ENCODE measurements around the gene FOXR1.

The FOXR1 gene

DNA sequence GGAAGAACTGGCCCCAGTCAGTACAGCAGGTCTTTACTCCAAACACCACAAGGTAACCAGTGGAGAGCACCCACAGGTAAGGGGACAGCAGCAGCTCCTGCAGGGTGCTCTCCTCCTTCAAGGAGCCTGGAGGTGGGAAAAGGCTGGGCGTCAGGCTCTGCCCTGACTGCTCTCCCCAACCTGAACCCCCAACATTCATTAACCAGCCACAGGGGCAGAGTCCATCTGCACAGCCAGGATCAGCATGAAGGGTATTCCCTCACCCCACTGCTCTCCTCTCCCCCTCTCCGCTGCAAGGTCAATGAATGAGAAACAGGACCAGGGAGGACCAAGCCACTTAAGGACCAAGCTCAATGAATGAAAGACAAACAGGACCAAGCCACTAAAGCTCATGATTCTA is 55.4 kb downstream of the FOXR1 start:
- DNase-seq (ENCODE audit: low read depth): no peak

DNA sequence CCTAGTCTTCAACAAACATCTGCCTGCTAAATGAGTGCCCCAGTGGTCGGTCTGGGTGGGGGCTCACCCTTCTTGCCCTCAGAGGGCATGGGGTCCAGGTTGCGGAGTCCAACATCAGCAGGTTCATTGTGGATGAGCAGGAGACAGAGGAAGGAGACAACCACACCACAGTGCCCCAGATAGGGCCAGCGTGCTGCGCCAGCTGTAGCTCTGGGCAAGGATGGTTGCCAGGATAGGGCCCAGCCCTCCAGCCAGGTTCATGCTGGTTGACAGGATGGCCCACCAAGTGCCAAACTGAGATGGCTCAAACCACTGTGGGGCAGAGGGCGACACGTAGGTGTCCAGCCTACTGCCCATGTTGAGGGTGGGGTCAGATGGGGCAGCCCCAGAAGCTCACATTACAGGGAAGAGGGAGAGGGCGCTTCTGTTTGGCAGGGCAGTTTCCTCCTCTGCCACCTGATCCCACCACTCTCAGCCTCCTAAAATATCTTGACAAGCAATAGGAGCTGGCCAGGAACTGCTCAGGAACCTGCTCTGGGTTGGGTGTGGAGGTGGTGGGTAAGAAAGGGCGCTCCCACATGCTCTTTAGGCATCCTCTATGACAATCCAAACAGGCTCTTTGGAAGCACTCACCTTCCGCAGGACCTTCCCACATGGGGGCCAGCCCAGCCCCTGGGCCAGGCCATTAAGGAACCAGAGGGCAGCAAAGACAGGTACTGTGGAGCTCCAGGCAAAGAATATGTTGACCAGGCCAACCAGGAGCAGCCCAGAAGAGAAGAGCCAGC is 56.2 kb downstream of the FOXR1 start:
- no peak for DNase-seq (ENCODE audit: low read depth)

DNA sequence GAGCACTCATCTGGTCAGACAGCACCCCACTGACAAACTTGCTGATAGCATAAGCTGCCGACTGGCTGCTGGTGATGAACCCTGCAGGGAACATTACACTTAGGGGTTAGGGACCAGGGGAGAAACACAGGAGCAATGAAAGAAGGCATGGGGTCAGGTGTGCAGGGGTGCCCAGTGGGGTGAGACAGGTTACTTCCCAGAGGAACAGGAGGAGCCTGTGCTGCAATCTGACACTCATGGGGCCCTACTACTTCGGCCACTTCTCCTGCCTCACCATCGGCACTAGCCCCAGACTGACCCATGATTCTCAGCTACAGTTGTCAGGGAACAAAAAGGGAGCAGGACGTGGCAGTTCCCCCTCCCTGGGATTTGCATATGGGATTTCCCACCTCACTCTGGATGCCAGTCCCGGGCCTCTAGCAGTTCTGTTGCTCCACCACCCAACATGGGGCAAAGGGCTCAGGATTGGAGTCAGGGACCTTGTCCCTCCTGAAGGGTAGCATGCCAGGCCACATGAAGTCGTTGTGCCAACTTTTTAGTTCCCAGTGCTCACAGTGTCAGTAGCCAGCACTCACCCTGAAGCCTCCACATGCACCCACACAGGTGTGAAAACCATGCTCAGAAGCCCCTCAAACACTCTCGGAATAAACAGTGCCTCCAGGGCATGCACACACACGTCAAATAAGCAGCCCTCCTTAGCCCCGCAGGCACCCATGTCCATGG is 56.9 kb downstream of the FOXR1 start:
- DNase-seq (ENCODE audit: low read depth): no peak

DNA sequence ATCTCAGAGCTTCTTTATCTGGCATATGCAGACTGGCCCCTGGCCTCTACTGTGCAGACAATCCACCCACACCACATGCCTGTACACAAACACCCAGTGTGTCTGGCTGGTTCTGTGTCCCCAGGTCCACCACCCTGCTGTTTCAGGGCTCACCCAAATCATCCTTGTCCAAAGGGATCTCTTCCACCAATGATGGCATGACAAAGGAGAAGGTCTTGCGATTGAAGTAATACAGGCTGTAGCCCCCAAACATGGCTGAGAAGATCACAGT is 57.4 kb downstream of the FOXR1 start:
- DNase-seq (ENCODE audit: low read depth): no peak

DNA sequence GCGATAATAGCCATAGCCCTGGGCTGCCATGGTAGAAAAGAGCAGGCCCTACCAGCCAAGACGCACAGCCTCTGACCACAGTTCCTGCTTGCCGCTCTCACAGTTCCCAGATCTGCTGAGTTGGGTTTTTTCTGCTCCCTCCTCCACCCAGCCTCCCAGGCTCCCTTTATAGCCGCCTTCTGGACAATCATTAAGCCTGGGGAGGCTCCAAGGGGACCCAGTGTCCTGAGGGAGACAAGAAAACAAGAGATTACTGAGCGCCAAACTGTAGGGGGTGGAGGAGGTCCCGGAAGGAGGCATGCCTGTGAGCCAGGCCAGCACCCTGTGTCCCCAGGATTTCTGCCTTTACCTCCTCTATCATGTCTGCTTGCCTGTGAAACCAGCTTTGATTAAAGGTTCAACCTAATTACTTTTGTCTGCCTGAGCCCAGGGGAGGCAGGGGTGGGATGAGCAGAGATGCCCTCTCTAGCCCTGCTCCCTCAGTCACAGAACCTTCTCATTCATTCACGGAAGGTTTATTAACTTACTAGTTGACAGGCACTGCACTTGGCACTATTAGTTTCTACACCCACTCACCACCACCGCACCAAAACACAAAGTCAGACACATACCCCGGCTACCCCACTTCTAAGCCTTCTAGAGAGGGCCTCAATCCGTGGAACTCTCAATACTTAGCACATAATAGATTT is 57.9 kb downstream of the FOXR1 start:
- DNase-seq (ENCODE audit: low read depth): no peak

DNA sequence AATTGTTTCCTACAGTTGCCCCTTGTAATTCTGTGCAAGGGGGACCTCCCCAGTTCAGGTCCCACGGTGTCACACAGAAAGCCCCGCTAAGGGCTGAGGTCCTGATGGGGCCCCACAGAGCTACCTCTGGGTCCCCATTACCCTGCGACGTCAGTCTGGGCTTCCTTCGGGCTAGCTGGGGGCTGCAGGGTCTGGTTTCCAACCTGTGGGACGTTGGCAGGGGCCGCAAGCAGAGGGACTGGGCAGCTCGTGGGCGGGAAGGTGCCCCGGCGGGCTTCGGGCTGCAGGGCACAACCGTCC is 58.4 kb downstream of the FOXR1 start:
- no peak for DNase-seq (ENCODE audit: low read depth)

DNA sequence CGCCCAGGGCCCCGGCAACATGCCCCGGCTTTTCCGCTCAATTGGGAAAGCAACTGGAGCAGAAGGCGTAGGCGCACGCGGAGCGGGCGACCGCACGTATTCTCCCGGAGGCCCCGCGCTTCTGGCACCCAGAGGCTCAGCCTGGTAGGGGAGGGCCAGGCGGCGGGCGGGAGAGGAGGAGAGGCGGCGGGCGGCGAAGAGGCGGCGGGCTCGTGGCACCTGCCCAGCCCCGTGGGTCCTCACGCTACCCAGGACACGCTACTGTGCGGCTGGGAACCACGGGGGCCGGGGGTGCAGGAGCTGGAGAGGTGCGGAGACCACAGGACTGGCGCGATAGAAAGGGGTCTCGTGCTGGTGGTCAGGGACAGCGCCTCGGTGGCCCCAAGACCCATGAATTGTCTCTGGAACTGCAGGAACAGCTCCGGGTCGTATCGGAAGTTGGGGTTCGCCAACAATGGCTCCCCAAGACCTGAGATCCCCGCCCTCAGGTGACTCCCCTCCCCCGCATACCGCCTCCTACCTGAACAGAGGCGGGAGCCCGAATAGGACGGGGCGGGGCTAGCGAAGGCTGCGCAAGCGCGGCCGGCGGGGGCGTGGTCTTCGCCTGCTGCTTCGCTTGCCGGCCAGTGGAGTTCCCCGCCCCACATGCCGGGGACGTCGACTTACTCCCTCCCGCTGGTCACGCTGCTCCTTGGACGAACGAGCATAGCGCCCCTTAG is 58.9 kb downstream of the FOXR1 start, which contains the start of gene SLC37A4:
TSS of gene SLC37A4 (minus strand) at position 549 of the 719 bp plus-strand sequence.
- DNase-seq (ENCODE audit: low read depth): peak; percentile 71

All from GM04503 (cell line).